Lower leg skin (tissue), 3 donors: Measurements from ENCODE around the gene MAP7.

Source experiments
- CTCF ChIP-seq, 3 donors: fragments of 450-650 bp; IDR thresholded peaks; one replicate each; pipeline ENCODE4 v1.5.1; 2016; ENCODE audit warnings: antibody characterized with exemption in 3 of 3, mild to moderate bottlenecking in 3 of 3, moderate library complexity in 2 of 3
- POLR2A ChIP-seq, 2 donors: fragments of 450-650 bp; IDR thresholded peaks; one replicate each; pipeline ENCODE4 v1.6.1; 2016 to 2017; ENCODE audit warnings: antibody characterized with exemption in 2 of 2, mild to moderate bottlenecking in 1 of 2, moderate library complexity in 1 of 2

DNA sequence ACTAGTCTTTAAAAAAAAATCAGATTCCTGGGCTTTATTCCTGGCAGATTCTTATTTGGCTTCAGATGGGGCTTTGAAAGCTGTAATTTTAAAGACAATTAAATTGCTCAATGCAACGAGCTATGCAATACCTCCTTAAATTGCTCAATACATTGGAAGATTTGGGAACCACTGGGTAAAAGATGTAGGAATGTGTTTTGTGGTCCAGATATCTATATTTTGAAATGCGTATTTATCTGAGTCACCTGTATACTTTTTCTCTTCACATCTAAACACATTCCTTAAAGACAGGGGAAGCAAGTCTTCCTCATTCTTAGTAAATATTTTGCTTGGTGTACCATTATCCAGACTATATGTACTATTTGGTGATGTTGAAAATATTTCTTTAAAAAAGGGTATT lies 29.6 kb upstream of the MAP7 start:
- no peak for TF ChIP-seq CTCF (IDR thresholded peaks at IDR 0.05)
- TF ChIP-seq POLR2A (IDR thresholded peaks at IDR 0.05): no peak
